GM12873 (cell line): ENCODE data around the gene TMEM87B.

Experiments
- CTCF ChIP-seq: IDR thresholded peaks from 2 replicates; pipeline ENCODE4 v1.5.1; 2012; ENCODE audit warnings: low read depth, mild to moderate bottlenecking, moderate library complexity, low read length, control low read depth; ENCODE audit not compliant: insufficient read depth; ENCODE audit errors: missing control alignments

TMEM87B gene

GRCh38 chr2:112144966-112145365, 89.9 kb downstream of the TMEM87B start:
- TF ChIP-seq CTCF, result no peak

- TF ChIP-seq CTCF, result no peak
These were observed 92.5 kb downstream of the TMEM87B start for GRCh38 chr2:112147382-112148168.

- no peak for TF ChIP-seq CTCF
These were observed 93.4 kb downstream of the TMEM87B start for GRCh38 chr2:112148477-112148876.

- no peak for TF ChIP-seq CTCF
These were observed 94.1 kb downstream of the TMEM87B start for GRCh38 chr2:112149194-112149593.

- no peak for TF ChIP-seq CTCF
These were observed 94.9 kb downstream of the TMEM87B start for GRCh38 chr2:112149866-112150435.

- no peak for TF ChIP-seq CTCF
These were observed 95.4 kb downstream of the TMEM87B start for GRCh38 chr2:112150447-112150846.

GRCh38 chr2:112150851-112151250, 95.8 kb downstream of the TMEM87B start:
- no peak for TF ChIP-seq CTCF
